Thyroid gland (tissue), 4 donors: Measurements from ENCODE around the gene SLC34A2.

Experiments used
- CTCF ChIP-seq, 6 experiments: fragments of 200-600 bp in 3 of 6; fragments of 450-650 bp in 3 of 6; sonication (generic) in 3 of 6; IDR thresholded peaks; one replicate each; pipeline ENCODE4 v1.5.1; 2016 to 2019; ENCODE audit warnings: antibody characterized with exemption in 6 of 6, mild to moderate bottlenecking in 2 of 6, inconsistent platforms in 1 of 6, moderate library complexity in 1 of 6
- POLR2A ChIP-seq, 2 donors: fragments of 450-650 bp; IDR thresholded peaks; one replicate each; pipeline ENCODE4 v1.6.1; 2017; ENCODE audit warnings: antibody characterized with exemption in 2 of 2, mild to moderate bottlenecking in 2 of 2, moderate library complexity in 1 of 2

GRCh38 chr4:25621027-25621930, 34.4 kb upstream of the SLC34A2 start:
- TF ChIP-seq CTCF (IDR thresholded peaks at IDR 0.05) (no peak), POLR2A (IDR thresholded peaks at IDR 0.05) (no peak)
